KG1 (cell line): Measurements from ENCODE around the gene RPS2.
"Not testable (repeated sequence)": the region's sequence is repeated elsewhere in the genome, so short reads cannot be mapped to it uniquely, and the experiment has no call there.

Experiments used
- DNase-seq: peaks from one replicate; lab custom pipeline; 2025; lab: John Stamatoyannopoulos, UW

Gene RPS2

DNA sequence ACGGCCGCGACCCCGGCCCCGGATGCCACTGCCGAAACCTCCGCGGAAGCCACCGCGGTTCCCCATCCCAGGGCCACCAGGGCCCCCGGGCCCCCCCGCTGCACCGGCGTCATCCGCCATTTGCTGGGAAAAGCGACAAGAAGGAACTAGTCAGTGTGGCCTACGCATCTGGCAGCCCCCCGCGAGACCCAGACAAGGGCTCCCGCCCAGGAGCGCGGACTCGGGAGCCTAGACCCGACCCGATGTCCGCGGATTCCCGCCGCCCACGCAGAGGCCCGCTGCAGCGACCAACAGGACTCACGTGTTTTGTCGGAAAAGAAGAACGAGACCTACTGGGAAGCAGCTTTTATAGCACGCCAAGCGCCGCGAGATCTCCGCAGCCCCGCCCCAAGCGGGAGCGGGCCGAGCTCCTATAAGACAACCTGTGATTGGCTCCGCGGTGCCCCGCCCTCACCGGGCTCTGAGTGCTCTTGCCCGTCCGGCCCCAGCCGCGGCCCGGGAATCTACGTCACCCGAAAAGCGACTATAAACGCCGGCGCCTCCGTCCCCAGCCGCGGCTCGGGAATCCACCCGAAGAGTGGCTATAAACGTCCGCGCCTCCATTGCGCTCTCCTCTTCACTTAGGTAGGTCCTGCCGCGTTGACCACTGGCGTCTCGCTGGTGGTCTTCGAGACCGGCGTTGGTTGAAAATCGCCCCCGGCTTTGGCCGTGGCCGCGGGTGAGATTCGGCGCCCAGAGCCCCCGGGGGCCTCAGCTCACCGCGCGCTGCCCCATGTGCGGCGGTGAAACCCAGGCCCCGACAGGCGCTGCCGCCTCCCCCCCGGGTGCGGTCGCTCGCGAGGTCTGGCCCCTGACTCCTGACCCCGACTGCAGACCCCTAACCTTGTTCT, at the start of gene RPS2:
Gene RPS2 (minus strand): TSS at position 321 of the 890 bp plus-strand sequence. CDS start 201 bp downstream, at position 120.
- DNase-seq = peak; percentile 99

DNA sequence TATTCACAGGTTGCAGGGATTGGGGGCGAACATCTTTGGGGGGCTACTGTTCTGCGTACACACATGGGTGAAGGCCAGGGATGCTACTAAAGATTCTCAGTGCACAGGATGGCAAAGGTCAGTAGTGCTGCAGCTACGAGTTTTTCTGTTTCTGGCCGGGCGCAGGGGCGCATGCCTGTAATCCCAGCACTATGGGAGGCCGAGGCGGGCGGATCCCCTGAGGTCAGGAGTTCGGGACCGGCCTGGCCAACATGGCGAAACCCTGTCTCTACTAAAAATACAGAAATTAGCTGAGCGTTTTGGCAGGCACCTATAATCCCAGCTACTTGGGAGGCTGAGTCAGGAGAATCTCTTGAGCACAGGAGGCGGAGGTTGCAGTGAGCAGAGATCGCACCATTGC, 48.9 kb upstream of the RPS2 start:
- no peak for DNase-seq

DNA sequence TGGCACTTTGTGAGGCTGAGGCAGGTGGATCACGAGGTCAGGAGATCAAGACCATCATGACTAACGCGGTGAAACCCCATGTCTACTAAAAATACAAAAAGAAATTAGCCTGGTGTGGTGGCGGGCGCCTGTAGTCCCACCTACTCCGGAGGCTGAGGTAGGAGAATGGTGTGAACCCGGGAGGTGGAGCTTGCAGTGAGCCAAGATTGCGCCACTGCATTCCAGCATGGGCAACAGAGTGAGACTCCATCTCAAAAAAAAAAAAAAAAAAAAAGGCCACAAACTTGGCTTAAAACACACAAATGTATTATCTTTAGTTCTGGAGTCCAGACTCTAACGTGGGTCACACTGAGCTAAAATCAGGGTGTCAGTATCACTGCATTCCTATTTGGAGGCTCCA, 47.1 kb upstream of the RPS2 start:
- DNase-seq = not testable (repeated sequence)

DNA sequence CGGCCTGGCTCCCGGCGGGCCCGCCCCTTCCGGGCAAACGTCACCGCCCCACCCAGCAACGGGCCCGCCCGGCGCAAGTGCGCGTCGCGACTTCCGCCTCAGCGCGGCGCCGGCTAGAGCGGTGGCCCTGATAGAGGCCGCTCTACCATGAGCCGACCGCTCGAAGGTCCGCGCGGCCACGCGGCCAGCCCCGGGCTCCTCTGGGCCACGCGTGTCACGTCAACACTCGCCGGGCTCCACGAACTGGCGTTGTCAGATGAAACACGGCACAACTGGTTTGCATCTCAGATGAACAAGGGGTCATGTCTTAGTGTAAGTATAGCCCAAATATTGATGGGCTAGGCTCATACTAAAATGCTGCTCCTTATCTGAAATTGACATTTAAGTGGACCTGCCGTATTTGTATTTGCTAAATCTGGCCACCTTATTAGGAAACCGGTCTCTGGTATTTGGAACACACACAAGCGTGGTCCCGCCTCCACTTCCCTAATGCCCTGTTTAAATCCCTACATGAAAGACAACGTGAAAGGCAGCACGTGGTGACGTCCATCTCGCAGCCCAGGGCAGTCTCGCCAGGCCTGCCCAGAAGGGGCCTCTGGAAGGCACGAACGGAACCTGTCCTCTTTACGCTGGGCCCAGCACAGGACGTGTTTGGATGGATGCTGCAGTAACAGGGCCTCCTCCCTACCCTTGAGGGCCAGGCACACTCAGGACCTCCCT, 45.3 kb upstream of the RPS2 start, which contains the start of gene ZNF598:
Gene ZNF598 (minus strand): TSS at position 31 of the 720 bp plus-strand sequence.
- DNase-seq = peak; percentile 65

DNA sequence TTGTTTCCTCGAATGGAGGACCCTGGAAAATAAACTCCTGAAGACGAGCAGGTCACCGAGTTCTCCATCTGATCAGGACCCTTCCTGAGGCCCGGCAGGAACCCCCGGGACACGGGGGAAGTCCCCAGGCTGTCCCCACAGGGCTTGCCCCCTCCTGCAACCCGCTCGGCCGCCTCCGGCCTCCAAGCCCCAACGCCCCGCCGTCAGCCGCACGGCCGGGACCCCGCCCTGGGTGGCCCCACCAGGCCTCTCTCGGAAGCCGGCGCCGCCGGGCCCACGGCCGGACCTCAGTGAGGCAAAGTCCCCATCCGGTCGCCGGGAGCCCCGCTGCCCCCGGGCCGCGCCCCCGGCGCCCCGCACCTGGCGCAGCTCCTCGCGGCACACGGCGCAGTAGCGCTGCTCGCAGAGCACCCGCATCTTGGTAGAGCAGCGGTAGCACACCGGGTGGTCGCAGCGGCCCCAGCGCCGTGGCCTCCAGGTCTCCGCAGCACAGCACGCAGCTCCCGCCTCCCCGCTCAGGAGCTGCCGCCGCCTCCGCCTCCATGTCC, 44.6 kb upstream of the RPS2 start:
- DNase-seq = no peak

DNA sequence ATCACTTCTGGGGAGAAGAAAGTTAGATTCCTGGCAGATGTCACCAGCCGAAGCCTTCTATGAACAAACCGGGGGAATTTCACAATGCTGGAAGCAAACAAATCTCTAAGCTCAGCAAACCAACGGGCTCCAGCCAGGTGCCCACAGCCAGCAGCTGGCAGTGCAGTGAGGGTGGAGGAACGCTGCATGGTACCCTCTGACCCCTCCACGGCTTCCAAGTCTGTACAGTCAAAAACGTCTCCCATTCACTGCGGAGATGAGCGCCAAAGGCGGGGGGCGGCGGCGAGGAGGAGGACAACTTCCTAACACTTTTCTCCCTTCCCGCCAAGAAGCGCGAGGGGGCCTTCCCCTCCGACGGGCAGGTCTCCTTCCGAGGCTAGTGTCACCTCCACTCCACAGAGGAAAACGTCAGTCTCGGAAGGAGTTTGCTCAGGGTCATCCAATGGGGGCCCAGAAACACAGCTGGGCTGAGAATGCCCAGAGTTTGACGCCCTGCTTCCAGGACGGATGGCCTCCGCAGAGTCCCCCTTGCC, 44.1 kb upstream of the RPS2 start:
- peak; percentile 38 for DNase-seq

DNA sequence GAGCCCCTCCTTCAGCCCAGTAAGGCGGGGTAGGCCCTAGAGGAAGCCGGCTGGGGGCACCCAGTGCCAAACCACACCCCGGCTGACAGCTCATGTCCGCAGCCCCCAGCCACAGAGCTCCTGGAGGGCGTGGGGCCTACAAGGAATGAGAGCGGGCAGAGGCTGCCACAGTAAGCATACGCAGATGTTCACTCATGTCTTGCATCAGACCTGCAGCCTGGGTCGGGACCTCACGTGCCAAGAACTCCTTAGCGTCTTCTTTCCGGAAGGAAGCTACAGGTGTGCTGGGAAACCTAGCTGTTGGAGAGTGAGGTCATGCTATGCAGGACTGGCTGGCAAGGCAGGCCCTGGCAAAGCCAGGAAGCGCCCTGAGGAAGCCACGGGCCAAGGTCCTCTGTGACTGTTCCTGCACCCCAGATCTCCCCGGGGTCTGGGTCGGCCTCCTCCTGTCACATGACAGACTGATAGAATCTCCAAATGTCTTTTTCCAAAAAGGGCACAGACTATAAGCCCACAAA, 43.4 kb upstream of the RPS2 start:
- DNase-seq = no peak

DNA sequence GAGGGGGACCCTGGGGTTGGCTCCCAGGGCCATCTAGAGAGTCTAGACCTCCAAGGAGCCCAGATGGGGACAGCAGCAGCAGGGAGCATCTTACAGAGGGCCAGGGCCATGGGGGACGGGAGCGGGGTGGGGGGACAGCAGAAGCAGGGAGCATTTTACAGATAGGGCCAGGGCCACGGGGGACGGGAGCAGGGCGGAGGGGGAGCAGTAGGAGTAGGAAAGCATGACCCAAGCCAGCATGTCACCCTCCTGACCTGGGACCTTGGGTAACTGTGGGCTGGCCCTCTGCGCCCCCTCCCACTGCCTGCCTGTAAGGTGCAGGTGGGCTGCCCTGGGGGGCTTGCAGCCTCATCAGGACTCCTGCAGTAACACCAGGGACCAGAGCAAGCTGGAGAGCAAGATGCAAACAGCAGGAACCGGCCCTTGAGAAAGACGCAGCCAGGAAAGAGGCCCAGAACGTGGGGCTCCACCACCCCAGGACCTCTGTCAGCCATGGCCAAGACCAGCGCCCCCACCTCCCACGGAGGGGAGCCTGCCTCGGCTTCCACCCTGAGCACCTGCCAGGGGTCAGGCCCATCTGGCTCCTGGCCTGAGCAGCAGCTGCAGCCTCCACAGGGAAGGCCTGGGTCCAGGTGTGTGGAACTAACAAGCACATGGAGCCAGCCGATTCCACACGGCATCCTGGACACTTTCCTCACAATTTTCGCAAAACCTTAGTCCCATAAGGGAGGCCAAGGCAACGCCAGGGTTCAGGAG, 42.6 kb upstream of the RPS2 start:
- no peak for DNase-seq

DNA sequence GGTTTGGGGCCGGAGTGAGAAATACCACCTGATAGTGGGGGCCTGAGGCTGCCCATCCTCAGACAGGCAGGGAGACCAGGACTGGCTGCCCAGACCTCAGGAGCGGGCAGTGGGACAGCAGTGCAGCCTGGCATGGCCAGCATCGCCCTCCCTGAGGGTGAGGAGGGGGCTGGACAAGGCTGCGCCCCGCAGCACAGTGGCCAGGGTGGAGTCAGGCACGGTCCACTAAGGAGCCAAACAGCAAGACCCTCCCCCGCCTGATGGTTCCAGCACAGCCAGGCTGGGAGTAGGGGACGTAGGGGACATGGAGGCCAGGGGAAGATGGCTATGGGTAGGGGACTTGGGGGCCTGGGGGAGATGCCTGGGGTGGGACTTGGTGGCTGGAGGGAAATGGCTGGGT, 41.7 kb upstream of the RPS2 start:
- no peak for DNase-seq

DNA sequence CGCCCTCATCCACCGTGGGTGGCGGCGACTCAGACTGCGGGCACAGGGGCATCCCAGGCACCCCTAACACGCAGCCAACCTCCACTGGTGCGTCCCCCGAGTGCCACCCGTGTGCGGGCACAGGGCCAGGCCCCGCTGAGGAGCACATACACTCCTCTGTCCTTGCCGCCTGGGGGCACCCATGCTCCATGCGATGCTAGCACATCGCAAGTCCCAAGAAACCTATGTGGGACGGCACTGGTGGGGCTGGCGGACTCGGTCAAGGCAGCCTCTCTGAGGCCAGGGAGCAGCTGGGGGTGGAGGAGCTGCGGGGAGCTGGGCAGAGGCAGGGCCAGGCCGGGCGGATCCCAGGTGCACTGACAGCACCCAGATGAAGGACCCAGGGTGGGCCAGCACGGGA, 41.0 kb upstream of the RPS2 start:
- DNase-seq = no peak

DNA sequence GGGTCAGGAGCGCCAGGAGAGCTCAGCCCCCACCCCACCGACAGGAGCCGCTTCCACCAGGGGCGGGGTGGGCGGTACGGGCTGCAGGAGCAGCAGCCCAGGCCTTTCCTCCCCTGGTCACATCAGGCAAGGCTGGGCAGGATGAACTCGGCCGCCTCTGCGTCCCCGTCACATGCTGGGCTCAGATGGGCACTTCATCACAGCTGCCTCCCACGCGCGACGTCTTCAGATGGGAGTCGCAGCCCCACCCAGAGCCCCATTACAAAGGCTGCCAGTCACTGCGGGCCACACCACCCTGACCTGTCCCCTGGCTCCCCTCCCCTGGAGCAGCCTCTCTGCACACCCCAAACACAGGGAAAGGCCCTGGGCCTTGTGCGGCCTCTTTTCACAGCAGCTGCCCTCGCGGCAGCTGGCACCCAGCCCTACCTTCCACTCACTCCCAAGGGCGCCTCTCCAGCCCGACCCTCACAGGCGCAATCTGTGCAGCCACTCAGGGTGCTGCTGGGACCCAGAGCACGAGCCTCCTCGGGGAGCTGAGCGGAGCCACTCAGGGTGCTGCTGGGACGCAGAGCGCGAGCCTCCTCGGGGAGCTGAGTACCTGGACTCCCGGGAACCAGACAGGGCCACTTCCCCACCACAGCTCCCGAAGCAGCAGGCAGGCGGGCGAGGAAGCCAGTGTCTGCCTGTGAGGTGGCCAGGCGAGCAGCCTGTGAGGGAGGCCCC, 40.3 kb upstream of the RPS2 start:
- no peak for DNase-seq

DNA sequence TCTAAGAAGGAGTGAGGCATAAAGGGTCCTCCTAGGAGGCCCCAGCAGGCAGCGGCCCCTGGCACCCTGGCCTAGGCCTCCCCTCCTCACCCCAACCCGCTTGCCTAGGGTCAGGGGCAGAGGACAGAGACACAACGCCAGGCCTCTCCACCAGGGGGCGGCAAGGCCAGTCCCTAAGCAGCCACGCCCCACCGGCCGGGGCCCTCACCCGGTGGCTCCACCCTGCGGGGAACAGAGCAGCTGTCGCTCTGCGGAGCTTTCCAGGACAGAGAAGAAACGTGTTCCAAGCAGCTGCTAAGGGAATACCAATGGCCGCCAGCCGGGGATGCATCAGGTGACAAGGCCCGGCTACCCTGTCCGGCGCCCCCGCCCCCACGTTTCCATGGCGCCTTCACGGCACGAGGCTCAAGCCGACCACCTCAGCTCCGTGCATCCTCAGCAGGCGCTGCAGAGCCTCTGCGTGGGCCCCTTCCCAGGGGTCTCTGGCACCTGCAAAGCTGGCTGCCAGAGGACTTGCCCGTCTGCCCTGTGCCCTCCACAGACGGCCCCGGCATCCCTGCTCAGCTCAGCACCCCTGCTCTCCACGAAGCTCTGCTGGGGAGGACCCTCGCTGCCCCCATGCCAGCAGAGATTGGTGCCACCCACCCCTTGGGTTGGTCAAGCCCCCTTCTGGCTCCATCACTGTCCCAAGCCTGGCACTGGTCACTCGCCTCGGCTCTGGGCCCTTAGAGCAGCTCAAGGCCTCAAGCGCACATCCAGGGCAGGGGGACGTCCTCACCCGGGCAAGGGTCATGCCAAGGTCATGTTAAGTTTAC, 39.4 kb upstream of the RPS2 start:
- DNase-seq = peak; percentile 68

DNA sequence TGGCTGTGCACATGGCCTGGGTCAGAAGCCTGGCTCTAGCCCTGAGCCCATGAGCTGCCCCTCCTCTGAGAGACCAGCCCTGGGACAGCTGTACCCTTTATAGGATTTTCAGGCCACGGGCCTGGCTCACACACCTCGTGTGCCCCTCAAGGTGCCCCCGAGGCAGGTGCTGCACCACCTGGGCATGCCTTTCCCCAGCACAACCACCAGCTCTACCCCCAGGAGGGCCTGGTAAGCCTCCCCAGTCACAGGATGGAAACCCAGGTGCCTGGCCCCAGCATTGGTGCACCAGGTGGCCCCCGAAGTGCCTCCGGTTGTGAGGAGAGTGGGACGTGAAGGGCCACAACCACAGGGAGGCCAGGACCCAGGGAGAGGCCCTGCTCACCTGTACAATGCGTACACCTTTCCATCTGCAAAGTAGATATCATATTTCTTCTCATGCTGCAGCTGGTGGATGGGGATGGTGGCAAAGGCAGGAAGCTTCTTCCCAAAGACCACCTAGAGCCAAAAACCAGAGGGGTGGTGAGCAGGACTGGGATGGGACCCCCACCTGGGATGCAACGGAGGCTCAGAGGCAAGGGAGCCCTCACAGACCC, 38.7 kb upstream of the RPS2 start:
- DNase-seq = no peak

DNA sequence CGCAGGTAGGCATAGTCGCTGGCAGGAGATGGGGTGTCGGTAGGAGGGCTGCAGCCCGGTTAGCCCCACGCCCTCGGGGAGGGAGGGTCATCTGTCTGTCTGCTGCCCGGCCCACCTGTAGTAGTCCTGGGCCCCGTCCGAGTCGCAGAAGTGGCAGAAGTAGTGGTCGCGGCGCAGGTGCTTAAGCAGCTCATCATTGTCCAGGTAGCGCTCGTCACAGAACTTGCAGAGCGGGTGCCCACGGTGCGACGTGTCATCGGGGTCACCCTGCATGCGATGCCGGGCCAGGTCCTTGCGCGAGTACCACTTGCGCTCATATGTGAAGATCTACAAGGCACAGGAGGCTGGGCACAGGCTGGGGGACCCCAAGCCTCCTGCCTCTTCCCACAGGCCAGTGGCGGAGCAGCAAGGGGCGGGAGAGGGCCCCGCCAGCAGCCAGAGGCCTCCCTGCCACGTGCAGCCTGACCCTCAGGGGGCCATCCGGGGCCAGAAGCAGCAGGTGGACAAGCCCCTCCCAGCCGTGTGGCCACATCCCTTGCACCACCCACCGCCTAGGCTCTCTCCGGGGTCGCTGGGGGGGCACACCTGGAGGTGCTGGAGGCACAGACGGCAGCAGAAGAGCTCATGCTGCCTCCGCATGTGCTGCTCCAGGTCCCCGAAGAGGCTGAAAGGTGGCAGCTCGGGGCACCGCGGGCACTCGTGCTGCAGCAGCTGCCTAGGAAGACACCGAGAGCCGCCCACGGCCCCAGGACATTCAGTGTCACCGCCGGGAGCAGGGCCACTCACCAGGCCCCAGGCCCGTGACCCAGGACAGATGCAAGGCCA, 38.0 kb upstream of the RPS2 start:
- no peak for DNase-seq

DNA sequence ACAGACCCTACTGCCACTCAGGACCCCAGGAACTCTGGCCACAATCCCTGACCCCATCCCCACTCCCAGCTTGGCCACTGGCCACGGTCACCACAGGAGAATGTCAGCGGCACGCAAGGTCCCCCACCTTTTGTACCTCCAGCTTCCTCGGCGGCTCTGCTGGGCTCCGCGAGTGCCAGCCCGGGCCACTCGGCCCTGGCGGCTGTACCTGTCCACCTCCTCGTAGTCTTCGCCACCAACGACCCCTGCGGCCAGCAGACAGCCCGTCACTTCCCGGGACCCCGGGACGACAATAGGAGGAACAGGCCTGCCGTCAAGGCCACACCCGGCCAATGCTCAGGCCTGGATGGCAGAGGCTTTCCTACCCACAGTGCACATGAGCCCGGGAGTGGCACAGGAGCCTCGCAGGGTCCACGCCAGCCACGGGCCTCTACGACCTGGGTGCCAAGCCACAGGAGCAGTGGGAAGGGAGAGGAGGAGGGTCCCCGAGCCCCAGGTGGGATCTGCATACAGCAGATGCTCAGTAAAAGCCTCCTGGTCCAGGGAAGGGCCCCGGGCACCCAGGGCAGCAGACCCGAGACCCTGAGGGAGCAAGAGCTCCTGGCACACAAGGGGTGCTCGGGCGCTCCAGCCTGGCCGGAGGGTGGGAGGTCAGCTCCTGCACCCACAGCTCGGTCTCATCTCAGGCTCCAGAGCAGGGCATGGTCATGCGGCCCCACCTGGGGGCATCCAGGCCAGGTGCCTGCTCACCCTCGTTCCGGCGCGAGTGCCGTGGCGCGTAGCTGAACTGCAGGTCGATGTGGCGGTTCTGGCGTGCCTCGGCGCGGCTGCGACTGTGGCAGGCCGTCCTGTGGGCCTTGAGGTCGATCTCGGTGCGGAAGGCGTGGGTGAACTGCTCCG, 37.1 kb upstream of the RPS2 start:
- no peak for DNase-seq

DNA sequence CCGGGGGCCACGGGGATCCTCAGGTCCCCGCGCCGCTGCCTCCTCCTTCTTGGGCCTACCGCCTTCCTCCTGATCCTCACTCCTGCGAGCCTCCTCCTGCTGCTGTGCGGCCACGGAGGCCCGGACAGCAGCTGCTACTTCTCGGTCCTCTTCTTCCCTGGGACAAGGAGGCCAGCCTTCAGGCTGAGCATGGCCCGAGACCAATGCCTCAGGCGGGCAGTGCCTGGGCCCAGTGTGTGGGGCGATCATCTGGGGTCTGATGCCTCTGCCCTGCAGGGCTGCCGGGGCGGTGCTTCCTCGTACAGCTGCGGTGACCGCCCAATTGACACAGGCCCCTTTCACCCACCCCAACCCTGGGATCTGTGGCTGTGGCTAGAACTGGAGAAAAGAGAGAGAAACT, 36.4 kb upstream of the RPS2 start:
- no peak for DNase-seq

DNA sequence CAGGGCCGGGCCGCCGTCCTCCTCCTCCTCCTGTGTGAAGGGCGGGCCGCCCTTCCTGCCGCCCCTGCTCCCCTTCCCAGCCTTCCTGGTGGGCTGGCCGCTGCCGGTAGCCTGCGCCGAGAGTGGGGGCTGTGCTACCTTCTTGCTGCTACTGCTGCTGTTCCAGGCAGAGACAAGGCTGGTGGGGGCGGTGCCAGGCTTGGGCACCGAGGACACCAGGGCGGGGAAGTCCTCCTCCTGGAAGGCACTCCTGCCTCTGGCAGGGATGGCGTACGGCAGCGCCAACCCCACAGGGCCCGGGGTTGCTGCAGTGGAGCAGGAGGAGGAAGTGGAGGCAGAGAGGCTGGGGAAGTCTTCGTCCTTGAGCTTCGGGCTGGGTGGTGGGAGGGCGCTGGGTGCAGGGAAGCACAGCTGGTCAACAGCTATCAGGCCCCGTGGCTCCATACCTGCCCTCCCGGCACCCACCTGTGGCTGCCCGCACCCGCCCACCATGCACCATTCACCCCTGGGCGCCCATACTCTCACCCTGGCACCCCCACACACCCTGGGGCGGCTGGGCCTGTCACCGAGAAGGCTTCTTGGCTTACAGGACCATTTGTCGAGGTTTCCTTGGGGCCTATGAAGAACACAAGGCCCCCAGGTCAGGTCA, 35.4 kb upstream of the RPS2 start:
- no peak for DNase-seq
